Activated naive CD8-positive, alpha-beta T cell treated with anti-CD3 and anti-CD28 coated beads, Interleukin-2, amount 10 ng/mL, durations not matched to agents 7 days and 5 days (primary cell): ENCODE results near the gene ATP5F1D. TPM values are rescaled to one million over a fixed set of nuclear protein-coding genes. Genes with fewer than 3 reads are reported as not detected.

Experiments
- ATAC-seq: fragments of 150-1000 bp; cut with Tn5 transposase; one replicate; pipeline ENCODE4 v1.10.0; 2021; ENCODE audit warnings: low read depth, moderate library complexity
- POLR2A ChIA-PET: fragments of 350-600 bp; sonication (Branson Sonifier 250); formaldehyde crosslinking; loops from one replicate; lab custom pipeline; 2021; ENCODE audit warnings: antibody characterized with exemption; lab: Charles Lee
- DNase-seq: peaks from one replicate; pipeline ENCODE4 v3.0.0; 2021
- H3K27ac Mint-ChIP-seq: one replicate; pipeline ENCODE4 v1.8.0; 2022; ENCODE audit warnings: mild to moderate bottlenecking, mixed read lengths
- H3K27me3 Mint-ChIP-seq: one replicate; pipeline ENCODE4 v1.8.0; 2022; ENCODE audit warnings: mild to moderate bottlenecking, moderate library complexity, mixed read lengths
- H3K36me3 Mint-ChIP-seq: one replicate; pipeline ENCODE4 v1.8.0; 2021; ENCODE audit warnings: mild to moderate bottlenecking, mixed read lengths
- H3K4me1 Mint-ChIP-seq: one replicate; pipeline ENCODE4 v1.8.0; 2021; ENCODE audit warnings: mixed read lengths
- H3K4me3 Mint-ChIP-seq: one replicate; pipeline ENCODE4 v1.8.0; 2022; ENCODE audit warnings: mild to moderate bottlenecking, moderate library complexity, mixed read lengths
- H3K9me3 Mint-ChIP-seq: one replicate; pipeline ENCODE4 v1.8.0; 2021; ENCODE audit warnings: mixed read lengths
- total RNA-seq, 2 experiments: library from RNA; stranded (reverse); gene quantifications; one replicate each; pipeline ENCODE4 v1.2.3, GENCODE V29; 2021

ATP5F1D gene
- total RNA-seq, 2 experiments from 2014 or later, result 157 to 161 TPM

DNA sequence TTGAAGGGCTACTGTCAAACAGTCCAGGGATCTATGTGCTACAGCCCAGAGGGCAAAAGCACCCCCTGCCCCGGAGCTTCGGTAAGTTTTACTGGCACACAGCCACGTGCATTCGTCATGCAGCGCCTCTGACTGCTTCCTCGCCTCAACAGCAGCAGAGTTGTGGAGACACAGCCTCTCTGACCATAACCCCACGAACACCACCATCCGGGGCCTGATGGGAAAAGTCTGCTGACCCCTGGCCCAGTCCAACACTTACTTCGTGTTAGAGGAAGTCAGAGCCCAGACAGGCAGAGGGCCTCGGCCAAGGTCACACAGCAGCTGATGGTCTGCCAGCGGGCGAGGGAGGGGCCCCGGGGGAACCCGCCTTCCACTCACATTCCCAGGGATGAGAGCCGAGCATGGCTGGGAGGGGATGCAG, 8.9 kb upstream of the ATP5F1D start:
- Mint-ChIP-seq H3K27me3 (peaks cover 4% of the 10 kb centered on the region), H3K36me3 (peaks cover 2% of the 10 kb centered on the region), H3K9me3 (no peaks in the 10 kb centered on the region), H3K4me3 (no peak overlapping the region), H3K27ac (no peak overlapping the region), H3K4me1 (no peaks in the 10 kb centered on the region)
- POLR2A ChIA-PET, result interaction anchor here (0.6 kb wide), 1 partner anchor 56 kb away, joined by 3 read pairs; no protein-coding TSS in a partner anchor
- DNase-seq (no peak), ATAC-seq (no peak)

DNA sequence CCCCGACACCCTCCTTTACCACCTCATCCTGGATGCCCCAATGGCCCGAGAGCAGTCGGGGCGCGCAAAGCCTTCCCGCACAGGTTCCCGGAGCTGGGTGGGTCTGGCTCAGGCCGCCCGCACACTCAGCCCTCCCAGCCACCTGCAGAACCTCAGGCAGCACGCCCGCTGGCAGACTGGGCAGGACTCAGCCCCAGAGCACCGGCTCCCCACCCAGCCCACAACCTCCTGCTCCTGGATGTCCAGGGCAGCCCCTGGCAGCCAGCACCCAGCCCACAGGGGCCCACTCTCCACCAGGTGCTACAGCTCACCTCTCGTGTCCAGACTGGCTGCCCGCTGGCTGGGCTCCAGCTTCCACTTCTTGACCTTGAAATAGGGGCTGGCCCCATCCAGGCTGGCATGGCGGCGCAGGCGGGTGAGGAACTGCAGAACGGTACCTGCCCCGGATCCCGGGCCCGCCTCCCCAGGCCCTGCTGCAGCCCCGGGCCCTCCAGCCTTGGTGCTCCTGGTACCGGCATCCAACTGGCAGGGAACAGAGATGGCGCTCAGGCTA, 8.4 kb upstream of the ATP5F1D start:
- no peaks in the 10 kb centered on the region for H3K4me1 Mint-ChIP-seq
- no peak for DNase-seq
- no peaks in the 10 kb centered on the region for H3K9me3 Mint-ChIP-seq
- H3K27me3 Mint-ChIP-seq, result peaks cover 5% of the 10 kb centered on the region
- no peak overlapping the region for H3K4me3 Mint-ChIP-seq
- no peak overlapping the region for H3K27ac Mint-ChIP-seq
- no peak for ATAC-seq
- H3K36me3 Mint-ChIP-seq, result peaks cover under 1% of the 10 kb centered on the region
- POLR2A ChIA-PET, result no interaction called here

DNA sequence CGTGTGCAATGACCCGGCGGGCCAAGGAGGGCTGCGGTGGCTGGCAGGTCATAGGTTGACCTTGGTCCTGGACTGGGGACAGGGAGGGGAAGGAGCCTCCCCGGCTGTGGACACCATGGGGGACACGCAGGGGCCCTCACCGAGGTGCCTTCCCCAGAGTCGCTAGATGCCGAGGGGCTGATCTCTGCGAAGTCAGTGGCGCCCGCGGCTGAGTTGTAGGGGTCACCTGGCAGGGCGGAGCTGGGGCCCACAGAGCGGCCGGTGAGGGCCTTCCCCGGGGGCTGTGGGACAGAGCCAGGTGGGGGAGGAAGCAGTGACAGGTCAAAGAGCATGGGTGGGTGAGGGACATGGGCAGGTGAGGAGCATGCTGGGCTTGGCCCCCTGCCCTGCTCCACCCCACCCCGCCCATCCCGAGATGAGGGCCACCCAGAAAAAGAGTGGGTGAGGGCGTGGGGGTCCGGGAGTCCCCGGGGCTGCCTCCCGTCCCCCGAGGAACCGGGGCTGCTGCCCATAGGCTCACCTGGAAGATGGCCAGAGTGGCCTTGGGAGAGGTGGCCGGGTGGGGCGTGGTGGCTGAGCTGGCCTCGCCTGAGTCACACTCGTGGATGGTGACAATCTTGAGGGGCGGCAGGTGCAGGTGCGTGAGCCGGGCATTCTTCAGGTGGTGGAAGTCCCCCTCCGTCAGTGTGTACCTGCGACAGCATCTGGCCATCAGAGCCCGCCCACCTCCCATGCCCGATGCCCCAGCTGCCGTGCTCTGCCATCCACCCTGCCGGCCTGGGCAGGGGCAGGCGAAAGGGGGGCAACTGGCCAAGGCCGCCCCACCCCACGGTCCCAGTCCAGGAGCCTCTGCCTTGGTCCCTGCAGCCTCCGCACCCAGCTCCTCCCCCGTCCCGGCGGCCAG, 7.2 kb upstream of the ATP5F1D start:
- Mint-ChIP-seq H3K4me3 (no peak overlapping the region), H3K4me1 (peaks cover 7% of the 10 kb centered on the region), H3K27me3 (peaks cover 16% of the 10 kb centered on the region), H3K36me3 (no peaks in the 10 kb centered on the region), H3K9me3 (no peaks in the 10 kb centered on the region), H3K27ac (no peak overlapping the region)
- POLR2A ChIA-PET, result no interaction called here
- no peak for DNase-seq
- no peak for ATAC-seq

DNA sequence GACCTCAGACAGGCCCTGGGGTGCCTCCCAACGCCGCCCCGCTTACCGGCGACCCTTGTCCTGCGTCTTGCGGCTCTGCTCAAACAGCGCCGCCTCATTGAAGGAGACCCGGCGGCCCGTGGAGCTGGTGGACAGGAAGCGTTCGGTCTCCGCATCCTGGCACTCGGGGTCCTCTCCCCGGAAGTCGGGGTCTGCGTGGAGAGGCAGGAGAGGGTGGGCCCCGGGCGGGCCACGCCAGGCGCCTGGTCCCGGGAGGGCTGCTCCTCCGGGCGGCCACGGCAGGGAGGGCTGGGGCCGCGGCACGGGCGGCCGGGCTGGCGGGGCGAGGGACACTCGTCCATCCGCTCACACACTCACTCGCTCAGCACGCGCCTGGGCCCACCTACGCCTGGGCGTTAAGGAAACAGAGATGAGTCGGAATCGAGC, 6.6 kb upstream of the ATP5F1D start:
- ATAC-seq, result no peak
- no peak for DNase-seq
- Mint-ChIP-seq H3K4me1 (peaks cover 9% of the 10 kb centered on the region), H3K27ac (no peak overlapping the region), H3K9me3 (no peaks in the 10 kb centered on the region), H3K27me3 (peaks cover 18% of the 10 kb centered on the region), H3K4me3 (no peak overlapping the region), H3K36me3 (no peaks in the 10 kb centered on the region)
- POLR2A ChIA-PET, result no interaction called here

DNA sequence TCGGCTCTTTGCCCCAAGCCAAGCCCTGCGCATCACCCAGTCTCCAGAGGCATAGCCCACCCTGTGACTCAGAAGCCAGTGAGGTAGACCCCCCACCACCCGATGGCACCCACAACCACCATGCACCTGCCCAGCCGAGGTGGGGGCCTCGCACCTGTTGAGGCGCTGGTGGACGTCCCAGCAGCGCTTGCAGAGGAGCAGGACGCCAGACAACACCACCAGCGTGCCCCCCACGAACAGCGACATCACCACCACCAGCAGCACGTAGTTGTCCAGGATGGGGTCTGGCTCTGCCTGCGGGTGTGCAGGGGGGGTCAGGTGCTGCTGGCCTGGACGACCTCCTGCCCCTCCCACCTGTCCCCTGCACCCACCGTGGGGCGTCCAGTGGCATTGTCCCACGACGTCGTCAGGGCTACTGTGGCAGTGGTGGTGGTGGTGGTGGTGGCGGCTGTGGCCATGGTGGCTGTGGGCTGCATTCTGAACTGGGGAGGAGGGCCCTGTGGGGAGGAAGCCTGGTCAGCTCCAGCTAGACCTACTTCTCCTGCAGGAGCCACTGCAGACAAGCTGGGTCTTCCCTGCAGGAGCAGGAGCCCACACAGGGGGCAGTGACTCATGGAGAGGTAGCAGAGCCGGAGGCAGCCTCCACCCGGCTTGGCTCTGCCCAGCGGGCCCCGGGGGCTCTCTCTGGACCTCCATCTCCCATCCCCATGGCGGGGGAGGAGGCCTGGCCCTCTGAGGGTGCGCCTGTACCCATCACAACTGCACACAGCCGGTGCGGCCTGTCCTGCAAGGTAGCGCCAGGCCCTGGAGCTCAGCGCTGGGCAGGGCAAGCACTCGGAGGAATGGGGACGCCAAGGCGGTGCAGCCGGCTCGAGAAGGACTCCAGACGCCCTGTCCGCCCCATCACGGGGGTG, 5.7 kb upstream of the ATP5F1D start:
- POLR2A ChIA-PET, result interaction anchor here (1.0 to 1.6 kb wide), 2 partner anchors 22 to 34 kb away, joined by 3 read pairs; no protein-coding TSS in a partner anchor
- DNase-seq (no peak), ATAC-seq (no peak)
- Mint-ChIP-seq H3K4me3 (peak overlapping the region; percentile 54), H3K36me3 (no peaks in the 10 kb centered on the region), H3K27ac (no peak overlapping the region), H3K27me3 (peaks cover 18% of the 10 kb centered on the region), H3K4me1 (peaks cover 11% of the 10 kb centered on the region), H3K9me3 (no peaks in the 10 kb centered on the region)

DNA sequence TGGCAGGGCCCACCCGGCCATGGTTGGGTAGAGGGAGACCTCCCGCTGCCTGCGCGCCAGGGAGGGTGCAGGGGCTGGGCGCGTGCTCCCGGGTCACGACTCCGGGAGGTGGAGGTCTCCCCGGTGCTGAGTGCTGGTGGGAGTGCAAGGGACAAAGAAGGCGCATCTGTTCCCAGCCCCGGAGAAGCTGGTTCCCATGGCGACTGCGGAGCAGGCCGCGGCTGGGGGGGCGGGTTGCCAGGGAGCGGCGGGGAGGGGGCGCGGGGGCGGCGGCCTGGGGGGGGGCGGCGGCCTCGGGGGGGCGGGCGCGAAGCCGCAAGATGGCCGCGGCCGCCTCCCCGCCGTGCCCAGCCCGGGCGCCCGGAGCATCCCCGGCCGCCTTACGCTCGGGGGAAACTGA, 5.0 kb upstream of the ATP5F1D start:
- H3K9me3 Mint-ChIP-seq, result no peaks in the 10 kb centered on the region
- H3K27me3 Mint-ChIP-seq, result peaks cover 18% of the 10 kb centered on the region
- POLR2A ChIA-PET, result interaction anchor here (1.0 to 1.6 kb wide), 2 partner anchors 22 to 33 kb away, joined by 3 read pairs; no protein-coding TSS in a partner anchor
- no peak overlapping the region for H3K27ac Mint-ChIP-seq
- H3K36me3 Mint-ChIP-seq, result no peaks in the 10 kb centered on the region
- H3K4me1 Mint-ChIP-seq, result peaks cover 15% of the 10 kb centered on the region
- DNase-seq, result no peak
- H3K4me3 Mint-ChIP-seq, result peak overlapping the region; percentile 54
- ATAC-seq, result no peak

DNA sequence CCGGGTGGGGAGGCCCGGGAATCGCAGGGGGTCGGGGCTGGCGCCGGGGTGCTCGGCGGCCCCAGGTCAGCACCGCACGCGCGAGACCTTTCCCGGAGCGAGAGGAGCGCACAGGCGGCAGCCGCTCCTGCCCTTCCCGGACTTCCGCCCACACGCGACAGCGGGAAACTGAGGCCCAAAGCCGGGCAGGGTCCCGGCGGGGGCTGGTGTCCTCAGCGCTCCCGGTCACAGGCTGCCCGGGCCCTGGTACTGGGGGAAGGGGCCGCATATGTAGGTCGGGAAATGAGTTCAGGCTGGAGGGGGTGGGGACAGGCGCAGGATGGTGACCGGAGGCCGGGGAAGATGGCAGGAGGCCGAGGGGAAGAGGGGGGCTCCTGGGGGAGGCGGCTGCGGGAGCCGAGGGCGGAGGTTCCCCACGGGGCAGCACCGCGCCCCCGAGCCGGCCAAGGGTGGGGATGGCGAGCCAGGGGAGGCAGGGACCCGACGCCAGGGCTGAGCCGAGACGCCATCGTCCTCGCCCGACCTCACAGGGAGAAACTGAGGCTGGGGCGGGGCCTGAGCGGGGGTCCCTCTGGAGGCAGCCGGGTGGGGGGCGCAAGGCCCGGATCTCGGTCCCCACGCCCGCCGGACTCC, 4.4 kb upstream of the ATP5F1D start:
- Mint-ChIP-seq H3K27me3 (peaks cover 18% of the 10 kb centered on the region), H3K9me3 (no peaks in the 10 kb centered on the region), H3K4me1 (peaks cover 15% of the 10 kb centered on the region), H3K27ac (no peak overlapping the region), H3K36me3 (no peaks in the 10 kb centered on the region), H3K4me3 (peak overlapping the region; percentile 57)
- POLR2A ChIA-PET, result interaction anchor here (1.0 to 1.6 kb wide), 2 partner anchors 23 to 32 kb away, joined by 3 read pairs; no protein-coding TSS in a partner anchor
- no peak for ATAC-seq
- no peak for DNase-seq

DNA sequence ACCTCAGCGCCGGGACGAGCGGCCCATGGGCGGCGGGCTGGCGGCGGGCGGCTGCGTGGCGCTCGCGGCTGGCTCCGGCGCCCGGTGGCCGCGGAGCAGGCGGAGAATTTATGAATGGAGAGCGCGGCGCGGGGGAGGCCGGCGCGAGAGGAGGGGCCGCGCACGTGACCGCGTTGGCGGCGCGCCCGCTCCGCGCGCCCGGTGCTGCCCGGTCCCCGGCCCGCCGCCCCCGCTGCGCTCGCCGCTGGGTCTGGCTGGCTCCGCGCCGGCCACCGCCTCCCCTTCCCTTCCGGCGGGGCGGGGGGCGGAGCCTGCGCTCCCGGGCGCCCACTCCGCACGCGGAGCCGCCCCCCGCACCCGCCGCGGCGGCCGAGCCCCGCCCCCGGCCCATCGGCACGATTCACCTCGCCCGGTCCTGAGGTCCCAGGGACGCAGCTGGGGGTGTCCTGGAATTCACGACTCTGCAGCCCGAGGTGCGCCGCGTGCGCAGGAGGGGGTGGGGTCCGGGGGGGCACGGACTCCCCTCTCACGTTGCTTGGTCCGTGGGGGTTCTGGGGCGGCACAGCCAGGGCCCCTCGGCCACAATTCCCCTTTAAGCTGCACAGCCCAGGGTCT, 3.7 kb upstream of the ATP5F1D start, which contains the start of gene CBARP:
CBARP (minus strand) TSS at position 252 of the 615 bp plus-strand sequence. CDS start 1,905 bp downstream, outside the sequence.
- H3K27ac Mint-ChIP-seq, result peak within 1 kb of the TSS; percentile 51
- peaks cover 18% of the 10 kb centered on the region for H3K27me3 Mint-ChIP-seq
- H3K4me3 Mint-ChIP-seq, result peak within 1 kb of the TSS; percentile 74
- DNase-seq (peak; percentile 57), ATAC-seq (no peak)
- peaks cover 15% of the 10 kb centered on the region for H3K4me1 Mint-ChIP-seq
- no peaks in the 10 kb centered on the region for H3K9me3 Mint-ChIP-seq
- H3K36me3 Mint-ChIP-seq, result no peaks in the 10 kb centered on the region
- POLR2A ChIA-PET, result interaction anchor here (0.8 to 1.2 kb wide), 2 partner anchors 37 to 114 kb away, joined by 3 read pairs; partner anchors contain the start of gene FAM174C

DNA sequence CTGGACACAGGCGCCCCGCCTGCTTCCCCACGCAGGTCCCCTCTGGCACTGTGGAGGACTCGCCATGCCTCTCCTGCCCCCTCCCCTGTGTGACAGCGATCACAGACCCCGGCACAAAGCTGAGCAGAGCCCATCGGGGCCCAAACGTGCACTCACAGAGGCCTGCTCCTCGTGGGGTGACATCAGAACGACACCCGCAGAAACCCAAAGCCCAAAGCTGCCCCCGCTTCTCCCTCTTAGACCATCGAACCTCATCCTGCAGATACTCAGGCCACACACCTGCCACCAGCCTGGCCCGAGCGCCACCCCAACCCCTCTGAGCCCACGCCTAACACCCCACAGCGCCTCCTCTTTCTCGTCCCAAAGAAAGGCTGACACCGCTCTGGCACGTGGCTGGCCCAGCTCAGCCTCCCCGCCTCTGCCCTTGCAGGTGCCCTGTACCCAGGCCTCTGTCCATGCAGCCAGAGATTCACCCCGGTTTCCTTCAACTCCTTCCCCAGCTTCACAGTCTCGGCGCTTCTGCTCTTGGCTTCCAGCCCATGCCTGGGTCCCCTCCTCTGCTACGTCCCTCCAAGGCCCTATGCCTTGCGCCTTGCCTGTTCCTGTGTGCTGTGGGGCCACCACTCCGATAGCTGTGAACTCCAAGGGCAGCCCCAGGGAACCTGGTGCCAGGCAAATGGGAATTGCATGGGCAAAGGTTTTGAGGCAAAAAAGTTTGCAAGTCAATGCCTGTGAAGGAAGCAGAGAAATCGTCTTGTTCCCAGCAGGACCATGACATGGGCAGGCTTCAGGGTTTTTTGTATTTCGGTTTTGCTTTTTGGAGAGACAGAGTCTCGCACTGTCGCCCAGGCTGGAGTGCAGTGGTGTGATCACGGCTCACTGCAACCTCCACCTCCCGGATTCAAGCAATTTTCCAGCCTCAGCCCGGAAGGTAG, 2.9 kb upstream of the ATP5F1D start:
- Mint-ChIP-seq H3K4me1 (peaks cover 22% of the 10 kb centered on the region), H3K4me3 (peak overlapping the region; percentile 74), H3K36me3 (no peaks in the 10 kb centered on the region), H3K9me3 (no peaks in the 10 kb centered on the region), H3K27me3 (peaks cover 18% of the 10 kb centered on the region), H3K27ac (peak overlapping the region; percentile 51)
- POLR2A ChIA-PET, result interaction anchor here (0.8 to 1.2 kb wide), 2 partner anchors 37 to 115 kb away, joined by 3 read pairs; partner anchors contain the start of gene FAM174C
- ATAC-seq (no peak), DNase-seq (no peak)

DNA sequence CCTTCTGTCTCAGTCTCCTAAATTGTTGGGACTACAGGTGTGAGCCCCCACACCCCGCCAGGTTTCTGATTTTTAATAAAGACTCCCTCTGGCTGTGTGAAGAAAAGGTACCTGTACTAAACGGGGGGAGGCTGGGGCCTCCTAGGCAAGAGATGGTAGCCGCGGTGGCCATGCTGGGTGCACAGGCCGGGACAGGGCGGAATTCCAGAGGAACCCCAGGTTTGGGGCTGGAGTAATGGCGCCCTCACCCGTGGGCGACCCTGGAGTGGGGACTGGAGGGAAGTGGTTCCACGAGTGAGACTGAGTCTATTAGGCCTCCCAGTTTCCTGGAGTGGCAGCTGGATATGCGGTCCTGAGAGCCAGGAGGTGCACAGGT, 2.1 kb upstream of the ATP5F1D start:
- Mint-ChIP-seq H3K4me3 (peak overlapping the region; percentile 39), H3K27ac (peak overlapping the region; percentile 24), H3K4me1 (peaks cover 22% of the 10 kb centered on the region), H3K27me3 (peaks cover 18% of the 10 kb centered on the region), H3K9me3 (no peaks in the 10 kb centered on the region), H3K36me3 (no peaks in the 10 kb centered on the region)
- DNase-seq (no peak), ATAC-seq (no peak)
- POLR2A ChIA-PET, result interaction anchor here (1.2 kb wide), 1 partner anchor 36 kb away, joined by 3 read pairs; the partner anchor contains the start of gene FAM174C
